ENCODE results near the gene ERGIC1. TPM values are rescaled to one million over a fixed set of nuclear protein-coding genes. Genes with fewer than 3 reads are reported as not detected.

The ERGIC1 gene
- total and polyA plus RNA-seq, 9 donors, result 41.7 to 147 (median 92.3) TPM

- no peaks in the 10 kb centered on the region for H3K27me3 ChIP-seq
- TF ChIP-seq CTCF (IDR thresholded peaks at IDR 0.05) (no peak), EP300 (IDR thresholded peaks at IDR 0.05) (no peak), POLR2A (IDR thresholded peaks at IDR 0.05) (no peak)
- peak overlapping the region in 1 of 2 donors; percentile 73 for H3K27ac ChIP-seq
- 74 to 91% (median 82%) methylated on average over 6 of the region's 6 CpGs for WGBS, 3 donors
- intact Hi-C loops (cut with DNase I), result no loop called here
- peaks cover 18% of the 10 kb centered on the region for H3K4me1 ChIP-seq (ENCODE audit: insufficient read depth)
- H3K36me3 ChIP-seq, result no peaks in the 10 kb centered on the region
- peak in 1 of 5 donors; percentile 19 for DNase-seq
- H3K9me3 ChIP-seq, result no peaks in the 10 kb centered on the region
- H3K4me3 ChIP-seq, result no peak overlapping the region
These were observed 56.6 kb downstream of the ERGIC1 start for GRCh38 chr5:172890659-172891058.

- no peaks in the 10 kb centered on the region for H3K9me3 ChIP-seq
- TF ChIP-seq CTCF (IDR thresholded peaks at IDR 0.05) (no peak), EP300 (IDR thresholded peaks at IDR 0.05) (no peak), POLR2A (IDR thresholded peaks at IDR 0.05) (no peak)
- WGBS, 3 donors, result 28 to 42% (median 39%) methylated on average over 7 of the region's 7 CpGs
- peaks cover 18% of the 10 kb centered on the region for H3K4me1 ChIP-seq (ENCODE audit: insufficient read depth)
- DNase-seq, result peak in 4 of 5 donors; percentile 55 to 84 (median 82)
- no peak overlapping the region for H3K4me3 ChIP-seq
- H3K27me3 ChIP-seq, result no peaks in the 10 kb centered on the region
- H3K36me3 ChIP-seq, result no peaks in the 10 kb centered on the region
- intact Hi-C loops (cut with DNase I), result no loop called here
- peak overlapping the region; percentile 63 to 73 for H3K27ac ChIP-seq
These were observed 57.8 kb downstream of the ERGIC1 start for GRCh38 chr5:172891716-172892421.

GRCh38 chr5:172892713-172893112 is 58.7 kb downstream of the ERGIC1 start:
- H3K27me3 ChIP-seq, result no peaks in the 10 kb centered on the region
- peak overlapping the region; percentile 63 to 73 for H3K27ac ChIP-seq
- TF ChIP-seq POLR2A (IDR thresholded peaks at IDR 0.05) (no peak), CTCF (IDR thresholded peaks at IDR 0.05) (no peak), EP300 (IDR thresholded peaks at IDR 0.05) (no peak)
- intact Hi-C loops (cut with DNase I), result no loop called here
- DNase-seq, result peak in 2 of 5 donors; percentile 46 to 54
- WGBS, 3 donors, result 19 to 54% (median 35%) methylated on average over 7 of the region's 7 CpGs
- H3K9me3 ChIP-seq, result no peaks in the 10 kb centered on the region
- H3K4me1 ChIP-seq (ENCODE audit: insufficient read depth), result peaks cover 18% of the 10 kb centered on the region
- no peaks in the 10 kb centered on the region for H3K36me3 ChIP-seq
- H3K4me3 ChIP-seq, result no peak overlapping the region

- H3K27me3 ChIP-seq, result no peaks in the 10 kb centered on the region
- no peak overlapping the region for H3K27ac ChIP-seq
- no peak overlapping the region for H3K4me3 ChIP-seq
- intact Hi-C loops (cut with DNase I), result no loop called here
- no peak for DNase-seq
- no peaks in the 10 kb centered on the region for H3K9me3 ChIP-seq
- WGBS, 3 donors, result 83 to 92% (median 86%) methylated on average over 7 of the region's 7 CpGs
- no peaks in the 10 kb centered on the region for H3K36me3 ChIP-seq
- TF ChIP-seq EP300 (IDR thresholded peaks at IDR 0.05), result no peak
- TF ChIP-seq CTCF (IDR thresholded peaks at IDR 0.05), result no peak
- TF ChIP-seq POLR2A (IDR thresholded peaks at IDR 0.05), result no peak
- peaks cover 19% of the 10 kb centered on the region for H3K4me1 ChIP-seq (ENCODE audit: insufficient read depth)
These were observed 60.8 kb downstream of the ERGIC1 start for GRCh38 chr5:172894767-172895388.

Measured in ovary (tissue), 9 donors.